Fibroblast of lung (primary cell): ENCODE data around the gene TSPAN18.

Experiments used
- CTCF ChIP-seq, 2 donors: IDR thresholded peaks in 1 of 2; conservative IDR thresholded peaks in 1 of 2; 1 replicate in 1 of 2; 2 replicates in 1 of 2; pipeline ENCODE4 v1.5.1; 2011 to 2012; ENCODE audit warnings: low read length in 2 of 2, control low read depth in 1 of 2, inconsistent platforms in 1 of 2, low read depth in 1 of 2, mild to moderate bottlenecking in 1 of 2
- EZH2 ChIP-seq: IDR thresholded peaks from 2 replicates; pipeline ENCODE4 v1.5.1; 2012; ENCODE audit warnings: low read length, control low read depth, mild to moderate bottlenecking; ENCODE audit errors: missing control alignments

- TF ChIP-seq CTCF (conservative IDR thresholded peaks at IDR 0.05 in 1 of 2, IDR thresholded peaks at IDR 0.05 in 1 of 2; ENCODE audit: low read depth in 1 of 2, low read length in 2 of 2), result no peak
- TF ChIP-seq EZH2, result no peak
Observed at GRCh38 chr11:44885065-44885810, 158.5 kb downstream of the TSPAN18 start.
